GM23338 (cell line): ENCODE data around the gene SLC66A1. TPM values are rescaled to one million over a fixed set of nuclear protein-coding genes. Genes with fewer than 3 reads are reported as not detected.

Source experiments
- ATAC-seq: fragments of 200-7000 bp; cut with Tn5 transposase; 3 replicates; pipeline ENCODE4 v1.9.1; 2020
- DNase-seq: peaks from one replicate; pipeline ENCODE4 v3.0.0-alpha.2; 2015; ENCODE audit warnings: low spot score
- H2AFZ ChIP-seq: fragments of 200-600 bp; sonication (generic); 2 replicates; pipeline ENCODE4 v1.8.0; 2016; ENCODE audit warnings: antibody characterized with exemption, mild to moderate bottlenecking, moderate library complexity
- H3F3A ChIP-seq: fragments of 200-600 bp; sonication (generic); replicated peaks from 2 replicates; pipeline ENCODE4 v1.8.0; 2017; ENCODE audit warnings: antibody characterized with exemption, mixed run types, low read depth
- H3K27ac ChIP-seq: fragments of 200-600 bp; sonication (generic); 2 replicates; pipeline ENCODE4 v1.6.1; 2016; ENCODE audit warnings: low read depth
- H3K27me3 ChIP-seq: fragments of 200-600 bp; sonication (generic); 2 replicates; pipeline ENCODE4 v1.8.0; 2016; ENCODE audit warnings: mild to moderate bottlenecking, mixed run types, moderate library complexity; ENCODE audit not compliant: insufficient read depth
- H3K36me3 ChIP-seq: fragments of 200-600 bp; sonication (generic); 2 replicates; pipeline ENCODE4 v1.8.0; 2016; ENCODE audit warnings: mild to moderate bottlenecking; ENCODE audit not compliant: insufficient read depth
- H3K4me1 ChIP-seq: fragments of 200-600 bp; sonication (generic); 2 replicates; pipeline ENCODE4 v1.8.0; 2016; ENCODE audit warnings: mild to moderate bottlenecking, moderate library complexity; ENCODE audit not compliant: insufficient read depth
- H3K4me2 ChIP-seq: fragments of 200-600 bp; sonication (generic); 2 replicates; pipeline ENCODE4 v1.7.1; 2017; ENCODE audit warnings: mixed run types
- H3K4me3 ChIP-seq: fragments of 200-600 bp; sonication (generic); 2 replicates; pipeline ENCODE4 v1.6.1; 2016; ENCODE audit warnings: mixed run types
- H3K79me2 ChIP-seq: fragments of 200-600 bp; sonication (generic); replicated peaks from 2 replicates; pipeline ENCODE4 v1.8.0; 2017; ENCODE audit warnings: mild to moderate bottlenecking; ENCODE audit not compliant: insufficient read depth
- H3K9me2 ChIP-seq: fragments of 200-600 bp; sonication (generic); 2 replicates; pipeline ENCODE4 v1.8.0; 2017; ENCODE audit not compliant: insufficient read depth
- H4K20me1 ChIP-seq: fragments of 200-600 bp; sonication (generic); replicated peaks from 2 replicates; pipeline ENCODE4 v1.8.0; 2017; ENCODE audit warnings: mild to moderate bottlenecking; ENCODE audit not compliant: insufficient read depth
- H3K27ac Mint-ChIP-seq: 2 replicates; pipeline ENCODE4 v1.8.0; 2020; ENCODE audit warnings: inconsistent platforms, mild to moderate bottlenecking, moderate library complexity, mixed read lengths
- H3K27me3 Mint-ChIP-seq: 3 replicates; pipeline ENCODE4 v1.8.0; 2022; ENCODE audit warnings: low read depth, mild to moderate bottlenecking, moderate library complexity, mixed read lengths, inconsistent platforms; ENCODE audit not compliant: insufficient read depth, poor library complexity
- H3K36me3 Mint-ChIP-seq: 3 replicates; pipeline ENCODE4 v1.8.0; 2021; ENCODE audit warnings: low read depth, mild to moderate bottlenecking, inconsistent platforms, moderate library complexity, mixed read lengths
- H3K4me1 Mint-ChIP-seq: 3 replicates; pipeline ENCODE4 v1.8.0; 2020; ENCODE audit warnings: mild to moderate bottlenecking, inconsistent platforms, mixed read lengths
- H3K4me3 Mint-ChIP-seq: 3 replicates; pipeline ENCODE4 v1.8.0; 2021; ENCODE audit warnings: moderate library complexity, mild to moderate bottlenecking, inconsistent platforms, mixed read lengths
- H3K9me3 Mint-ChIP-seq: 3 replicates; pipeline ENCODE4 v1.8.0; 2020; ENCODE audit warnings: moderate library complexity, mild to moderate bottlenecking, inconsistent platforms, mixed read lengths
- CREB1 ChIP-seq: fragments of 250-450 bp; sonication (Bioruptor Pico); IDR thresholded peaks from 2 replicates; pipeline ENCODE4 v1.5.0; 2020; ENCODE audit warnings: low read depth, mild to moderate bottlenecking, moderate library complexity
- EZH2 ChIP-seq: fragments of 200-600 bp; sonication (generic); IDR thresholded peaks from one replicate; pipeline ENCODE4 v1.8.0; 2017; ENCODE audit warnings: antibody characterized with exemption, mild to moderate bottlenecking, low read depth; ENCODE audit not compliant: unreplicated experiment
- NANOG ChIP-seq: IDR thresholded peaks from 2 replicates; pipeline ENCODE4 v1.6.1; 2016; ENCODE audit warnings: antibody characterized with exemption, borderline replicate concordance
- POLR2AphosphoS5 ChIP-seq: IDR thresholded peaks from 2 replicates; pipeline ENCODE4 v1.6.1; 2016; ENCODE audit warnings: antibody characterized with exemption, low read depth
- STAT1 ChIP-seq: IDR thresholded peaks from one replicate; pipeline ENCODE4 v1.6.1; 2016; ENCODE audit warnings: antibody characterized with exemption; ENCODE audit not compliant: unreplicated experiment
- ZNF114 ChIP-seq: fragments of 250-450 bp; sonication (Bioruptor Pico); IDR thresholded peaks from 2 replicates; pipeline ENCODE4 v1.5.0; 2020; ENCODE audit warnings: mild to moderate bottlenecking, moderate library complexity
- ZNF331 ChIP-seq: fragments of 250-450 bp; sonication (Bioruptor Pico); IDR thresholded peaks from 2 replicates; pipeline ENCODE4 v1.5.0; 2020; ENCODE audit warnings: low read depth, mild to moderate bottlenecking, moderate library complexity
- polyA plus RNA-seq: library from polyadenylated mRNA; unstranded; fragments of >200 nt; fragmentation: Nextera tagmentation; extraction: Ambion mirVana; gene quantifications from 2 replicates; pipeline ENCODE4 v1.2.1, GENCODE V29; 2016
- total RNA-seq: library from RNA; depleted of rRNA; stranded (reverse); fragments of >200 nt; shearing (Covaris generic); gene quantifications from 2 replicates; pipeline ENCODE4 v1.2.3, GENCODE V29; 2014
- TF ChIP-seq, protein P1 (sequence below): IDR thresholded peaks from 2 replicates; pipeline ENCODE4 v1.6.1; 2016; ENCODE audit warnings: antibody characterized with exemption
- TF ChIP-seq, protein P2 (sequence below): IDR thresholded peaks from one replicate; pipeline ENCODE4 v1.6.1; 2018; ENCODE audit warnings: antibody characterized with exemption; ENCODE audit not compliant: unreplicated experiment
- TF ChIP-seq, protein P3 (sequence below): fragments of 250-450 bp; sonication (Bioruptor Pico); IDR thresholded peaks from 2 replicates; pipeline ENCODE4 v1.5.0; 2020; ENCODE audit warnings: mild to moderate bottlenecking, moderate library complexity
- TF ChIP-seq, protein P4 (sequence below), 2 experiments: fragments of 200-600 bp in 1 of 2; sonication (generic) in 1 of 2; conservative IDR thresholded peaks; 2 replicates each; pipeline versions ENCODE4 v1.5.1 to v1.6.1; 2016 to 2017; ENCODE audit warnings: antibody characterized with exemption in 2 of 2, low read depth in 2 of 2, mild to moderate bottlenecking in 2 of 2, moderate library complexity in 1 of 2

SLC66A1 gene
- total and polyA plus RNA-seq, 2 experiments from 2014 or later: 6.9 to 19.7 TPM

DNA sequence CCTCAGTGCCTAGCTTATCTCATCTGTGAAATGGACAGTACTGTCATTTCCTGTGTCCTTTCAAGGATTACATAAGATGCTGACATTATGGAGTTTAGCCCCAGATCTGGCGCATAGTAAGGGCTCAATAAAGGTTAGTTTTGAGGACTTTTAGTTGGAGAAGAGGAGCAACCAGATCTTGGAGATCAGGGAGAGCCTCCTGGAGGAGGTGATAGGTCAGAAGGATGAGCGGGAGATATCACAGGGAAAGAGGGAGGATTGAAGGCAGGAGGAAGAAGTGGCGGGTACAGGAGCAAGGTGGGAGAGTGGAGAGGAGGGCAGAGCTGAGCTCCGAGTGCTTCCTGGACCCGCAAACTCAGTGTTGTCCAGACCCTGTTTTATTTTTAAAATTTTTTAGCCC lies 17.5 kb downstream of the SLC66A1 start:
- no peaks in the 10 kb centered on the region for H3K9me2 ChIP-seq
- no peak overlapping the region for H3K4me2 ChIP-seq
- TF ChIP-seq ZNF331 (CRISPR knock-in tag) (no peak), EZH2 (no peak), NANOG (no peak), STAT1 (no peak), CREB1 (CRISPR knock-in tag) (no peak), ZNF114 (no peak), POLR2AphosphoS5 (no peak)
- TF ChIP-seq, protein P1, sequence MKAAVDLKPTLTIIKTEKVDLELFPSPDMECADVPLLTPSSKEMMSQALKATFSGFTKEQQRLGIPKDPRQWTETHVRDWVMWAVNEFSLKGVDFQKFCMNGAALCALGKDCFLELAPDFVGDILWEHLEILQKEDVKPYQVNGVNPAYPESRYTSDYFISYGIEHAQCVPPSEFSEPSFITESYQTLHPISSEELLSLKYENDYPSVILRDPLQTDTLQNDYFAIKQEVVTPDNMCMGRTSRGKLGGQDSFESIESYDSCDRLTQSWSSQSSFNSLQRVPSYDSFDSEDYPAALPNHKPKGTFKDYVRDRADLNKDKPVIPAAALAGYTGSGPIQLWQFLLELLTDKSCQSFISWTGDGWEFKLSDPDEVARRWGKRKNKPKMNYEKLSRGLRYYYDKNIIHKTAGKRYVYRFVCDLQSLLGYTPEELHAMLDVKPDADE: no peak
- TF ChIP-seq, protein P2, sequence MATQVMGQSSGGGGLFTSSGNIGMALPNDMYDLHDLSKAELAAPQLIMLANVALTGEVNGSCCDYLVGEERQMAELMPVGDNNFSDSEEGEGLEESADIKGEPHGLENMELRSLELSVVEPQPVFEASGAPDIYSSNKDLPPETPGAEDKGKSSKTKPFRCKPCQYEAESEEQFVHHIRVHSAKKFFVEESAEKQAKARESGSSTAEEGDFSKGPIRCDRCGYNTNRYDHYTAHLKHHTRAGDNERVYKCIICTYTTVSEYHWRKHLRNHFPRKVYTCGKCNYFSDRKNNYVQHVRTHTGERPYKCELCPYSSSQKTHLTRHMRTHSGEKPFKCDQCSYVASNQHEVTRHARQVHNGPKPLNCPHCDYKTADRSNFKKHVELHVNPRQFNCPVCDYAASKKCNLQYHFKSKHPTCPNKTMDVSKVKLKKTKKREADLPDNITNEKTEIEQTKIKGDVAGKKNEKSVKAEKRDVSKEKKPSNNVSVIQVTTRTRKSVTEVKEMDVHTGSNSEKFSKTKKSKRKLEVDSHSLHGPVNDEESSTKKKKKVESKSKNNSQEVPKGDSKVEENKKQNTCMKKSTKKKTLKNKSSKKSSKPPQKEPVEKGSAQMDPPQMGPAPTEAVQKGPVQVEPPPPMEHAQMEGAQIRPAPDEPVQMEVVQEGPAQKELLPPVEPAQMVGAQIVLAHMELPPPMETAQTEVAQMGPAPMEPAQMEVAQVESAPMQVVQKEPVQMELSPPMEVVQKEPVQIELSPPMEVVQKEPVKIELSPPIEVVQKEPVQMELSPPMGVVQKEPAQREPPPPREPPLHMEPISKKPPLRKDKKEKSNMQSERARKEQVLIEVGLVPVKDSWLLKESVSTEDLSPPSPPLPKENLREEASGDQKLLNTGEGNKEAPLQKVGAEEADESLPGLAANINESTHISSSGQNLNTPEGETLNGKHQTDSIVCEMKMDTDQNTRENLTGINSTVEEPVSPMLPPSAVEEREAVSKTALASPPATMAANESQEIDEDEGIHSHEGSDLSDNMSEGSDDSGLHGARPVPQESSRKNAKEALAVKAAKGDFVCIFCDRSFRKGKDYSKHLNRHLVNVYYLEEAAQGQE: no peak
- TF ChIP-seq, protein P3, sequence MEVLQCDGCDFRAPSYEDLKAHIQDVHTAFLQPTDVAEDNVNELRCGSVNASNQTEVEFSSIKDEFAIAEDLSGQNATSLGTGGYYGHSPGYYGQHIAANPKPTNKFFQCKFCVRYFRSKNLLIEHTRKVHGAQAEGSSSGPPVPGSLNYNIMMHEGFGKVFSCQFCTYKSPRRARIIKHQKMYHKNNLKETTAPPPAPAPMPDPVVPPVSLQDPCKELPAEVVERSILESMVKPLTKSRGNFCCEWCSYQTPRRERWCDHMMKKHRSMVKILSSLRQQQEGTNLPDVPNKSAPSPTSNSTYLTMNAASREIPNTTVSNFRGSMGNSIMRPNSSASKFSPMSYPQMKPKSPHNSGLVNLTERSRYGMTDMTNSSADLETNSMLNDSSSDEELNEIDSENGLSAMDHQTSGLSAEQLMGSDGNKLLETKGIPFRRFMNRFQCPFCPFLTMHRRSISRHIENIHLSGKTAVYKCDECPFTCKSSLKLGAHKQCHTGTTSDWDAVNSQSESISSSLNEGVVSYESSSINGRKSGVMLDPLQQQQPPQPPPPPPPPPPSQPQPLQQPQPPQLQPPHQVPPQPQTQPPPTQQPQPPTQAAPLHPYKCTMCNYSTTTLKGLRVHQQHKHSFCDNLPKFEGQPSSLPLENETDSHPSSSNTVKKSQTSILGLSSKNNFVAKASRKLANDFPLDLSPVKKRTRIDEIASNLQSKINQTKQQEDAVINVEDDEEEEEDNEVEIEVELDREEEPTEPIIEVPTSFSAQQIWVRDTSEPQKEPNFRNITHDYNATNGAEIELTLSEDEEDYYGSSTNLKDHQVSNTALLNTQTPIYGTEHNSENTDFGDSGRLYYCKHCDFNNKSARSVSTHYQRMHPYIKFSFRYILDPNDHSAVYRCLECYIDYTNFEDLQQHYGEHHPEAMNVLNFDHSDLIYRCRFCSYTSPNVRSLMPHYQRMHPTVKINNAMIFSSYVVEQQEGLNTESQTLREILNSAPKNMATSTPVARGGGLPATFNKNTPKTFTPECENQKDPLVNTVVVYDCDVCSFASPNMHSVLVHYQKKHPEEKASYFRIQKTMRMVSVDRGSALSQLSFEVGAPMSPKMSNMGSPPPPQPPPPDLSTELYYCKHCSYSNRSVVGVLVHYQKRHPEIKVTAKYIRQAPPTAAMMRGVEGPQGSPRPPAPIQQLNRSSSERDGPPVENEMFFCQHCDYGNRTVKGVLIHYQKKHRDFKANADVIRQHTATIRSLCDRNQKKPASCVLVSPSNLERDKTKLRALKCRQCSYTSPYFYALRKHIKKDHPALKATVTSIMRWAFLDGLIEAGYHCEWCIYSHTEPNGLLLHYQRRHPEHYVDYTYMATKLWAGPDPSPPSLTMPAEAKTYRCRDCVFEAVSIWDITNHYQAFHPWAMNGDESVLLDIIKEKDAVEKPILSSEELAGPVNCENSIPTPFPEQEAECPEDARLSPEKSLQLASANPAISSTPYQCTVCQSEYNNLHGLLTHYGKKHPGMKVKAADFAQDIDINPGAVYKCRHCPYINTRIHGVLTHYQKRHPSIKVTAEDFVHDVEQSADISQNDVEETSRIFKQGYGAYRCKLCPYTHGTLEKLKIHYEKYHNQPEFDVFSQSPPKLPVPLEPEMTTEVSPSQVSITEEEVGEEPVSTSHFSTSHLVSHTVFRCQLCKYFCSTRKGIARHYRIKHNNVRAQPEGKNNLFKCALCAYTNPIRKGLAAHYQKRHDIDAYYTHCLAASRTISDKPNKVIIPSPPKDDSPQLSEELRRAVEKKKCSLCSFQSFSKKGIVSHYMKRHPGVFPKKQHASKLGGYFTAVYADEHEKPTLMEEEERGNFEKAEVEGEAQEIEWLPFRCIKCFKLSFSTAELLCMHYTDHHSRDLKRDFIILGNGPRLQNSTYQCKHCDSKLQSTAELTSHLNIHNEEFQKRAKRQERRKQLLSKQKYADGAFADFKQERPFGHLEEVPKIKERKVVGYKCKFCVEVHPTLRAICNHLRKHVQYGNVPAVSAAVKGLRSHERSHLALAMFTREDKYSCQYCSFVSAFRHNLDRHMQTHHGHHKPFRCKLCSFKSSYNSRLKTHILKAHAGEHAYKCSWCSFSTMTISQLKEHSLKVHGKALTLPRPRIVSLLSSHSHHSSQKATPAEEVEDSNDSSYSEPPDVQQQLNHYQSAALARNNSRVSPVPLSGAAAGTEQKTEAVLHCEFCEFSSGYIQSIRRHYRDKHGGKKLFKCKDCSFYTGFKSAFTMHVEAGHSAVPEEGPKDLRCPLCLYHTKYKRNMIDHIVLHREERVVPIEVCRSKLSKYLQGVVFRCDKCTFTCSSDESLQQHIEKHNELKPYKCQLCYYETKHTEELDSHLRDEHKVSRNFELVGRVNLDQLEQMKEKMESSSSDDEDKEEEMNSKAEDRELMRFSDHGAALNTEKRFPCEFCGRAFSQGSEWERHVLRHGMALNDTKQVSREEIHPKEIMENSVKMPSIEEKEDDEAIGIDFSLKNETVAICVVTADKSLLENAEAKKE (CRISPR knock-in tag): no peak
- TF ChIP-seq, protein P4, sequence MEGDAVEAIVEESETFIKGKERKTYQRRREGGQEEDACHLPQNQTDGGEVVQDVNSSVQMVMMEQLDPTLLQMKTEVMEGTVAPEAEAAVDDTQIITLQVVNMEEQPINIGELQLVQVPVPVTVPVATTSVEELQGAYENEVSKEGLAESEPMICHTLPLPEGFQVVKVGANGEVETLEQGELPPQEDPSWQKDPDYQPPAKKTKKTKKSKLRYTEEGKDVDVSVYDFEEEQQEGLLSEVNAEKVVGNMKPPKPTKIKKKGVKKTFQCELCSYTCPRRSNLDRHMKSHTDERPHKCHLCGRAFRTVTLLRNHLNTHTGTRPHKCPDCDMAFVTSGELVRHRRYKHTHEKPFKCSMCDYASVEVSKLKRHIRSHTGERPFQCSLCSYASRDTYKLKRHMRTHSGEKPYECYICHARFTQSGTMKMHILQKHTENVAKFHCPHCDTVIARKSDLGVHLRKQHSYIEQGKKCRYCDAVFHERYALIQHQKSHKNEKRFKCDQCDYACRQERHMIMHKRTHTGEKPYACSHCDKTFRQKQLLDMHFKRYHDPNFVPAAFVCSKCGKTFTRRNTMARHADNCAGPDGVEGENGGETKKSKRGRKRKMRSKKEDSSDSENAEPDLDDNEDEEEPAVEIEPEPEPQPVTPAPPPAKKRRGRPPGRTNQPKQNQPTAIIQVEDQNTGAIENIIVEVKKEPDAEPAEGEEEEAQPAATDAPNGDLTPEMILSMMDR (conservative IDR thresholded peaks at IDR 0.05; ENCODE audit: low read depth in 2 of 2): no peak
- no peak overlapping the region for H3K27ac ChIP-seq
- H3F3A ChIP-seq: no peaks in the 10 kb centered on the region
- no peaks in the 10 kb centered on the region for H3K4me1 ChIP-seq
- Mint-ChIP-seq H3K36me3 (peaks cover 7% of the 10 kb centered on the region), H3K4me1 (no peaks in the 10 kb centered on the region), H3K4me3 (no peak overlapping the region), H3K27me3 (peaks cover 8% of the 10 kb centered on the region), H3K9me3 (no peaks in the 10 kb centered on the region), H3K27ac (no peak overlapping the region)
- H3K79me2 ChIP-seq: no peaks in the 10 kb centered on the region
- H3K4me3 ChIP-seq: no peak overlapping the region
- no peaks in the 10 kb centered on the region; the same call in 1 of the 2 replicates for H4K20me1 ChIP-seq
- DNase-seq (no peak), ATAC-seq (no peak)
- no peaks in the 10 kb centered on the region for H3K36me3 ChIP-seq
- H2AFZ ChIP-seq: no peak overlapping the region
- H3K27me3 ChIP-seq: no peaks in the 10 kb centered on the region
